Activated CD8-positive, alpha-beta T cell treated with anti-CD3 and anti-CD28 coated beads for 36 hours (primary cell): ENCODE data around the gene FBLN1. TPM values are rescaled to one million over a fixed set of nuclear protein-coding genes. Genes with fewer than 3 reads are reported as not detected.

Experiments
- ATAC-seq: fragments of 200-7000 bp; cut with Tn5 transposase; one replicate; pipeline ENCODE4 v1.10.0; 2021; ENCODE audit warnings: mild to moderate bottlenecking, moderate library complexity
- CTCF ChIA-PET: fragments of 350-600 bp; sonication (Branson Sonifier 250); formaldehyde crosslinking; loops from one replicate; lab custom pipeline; 2021; ENCODE audit warnings: antibody characterized with exemption; lab: Charles Lee
- POLR2A ChIA-PET: fragments of 350-600 bp; sonication (Branson Sonifier 250); formaldehyde crosslinking; loops from one replicate; lab custom pipeline; 2021; ENCODE audit warnings: antibody characterized with exemption; lab: Charles Lee
- DNase-seq: peaks from one replicate; pipeline ENCODE4 v3.0.0-alpha.2; 2020
- H3K27ac Mint-ChIP-seq: one replicate; pipeline ENCODE4 v1.8.0; 2021; ENCODE audit warnings: mild to moderate bottlenecking, mixed read lengths
- H3K27me3 Mint-ChIP-seq: one replicate; pipeline ENCODE4 v1.8.0; 2021; ENCODE audit warnings: mixed read lengths
- H3K36me3 Mint-ChIP-seq: one replicate; pipeline ENCODE4 v1.8.0; 2021; ENCODE audit warnings: low read depth, mixed read lengths
- H3K4me1 Mint-ChIP-seq: one replicate; pipeline ENCODE4 v1.8.0; 2021; ENCODE audit warnings: low read depth, mixed read lengths
- H3K4me3 Mint-ChIP-seq: one replicate; pipeline ENCODE4 v1.8.0; 2021; ENCODE audit warnings: mild to moderate bottlenecking, moderate library complexity, mixed read lengths
- H3K9me3 Mint-ChIP-seq: one replicate; pipeline ENCODE4 v1.8.0; 2021; ENCODE audit warnings: mixed read lengths
- intact Hi-C: fragments of 100-400 bp; cut with micrococcal nuclease; formaldehyde crosslinking; loops from one replicate; pipeline ENCODE4 v1.10.0; 2022
- total RNA-seq, 2 experiments: library from RNA; stranded (reverse); gene quantifications; one replicate each; pipeline ENCODE4 v1.2.3, GENCODE V29; 2021
- TF ChIP-seq, protein P1 (sequence below): fragments of 200-600 bp; IDR thresholded peaks from one replicate; pipeline ENCODE4 v1.8.0; 2022; ENCODE audit warnings: antibody characterized with exemption, mild to moderate bottlenecking

Gene FBLN1
- total RNA-seq, 2 experiments from 2014 or later = 0.56 TPM; not detected in 1

DNA sequence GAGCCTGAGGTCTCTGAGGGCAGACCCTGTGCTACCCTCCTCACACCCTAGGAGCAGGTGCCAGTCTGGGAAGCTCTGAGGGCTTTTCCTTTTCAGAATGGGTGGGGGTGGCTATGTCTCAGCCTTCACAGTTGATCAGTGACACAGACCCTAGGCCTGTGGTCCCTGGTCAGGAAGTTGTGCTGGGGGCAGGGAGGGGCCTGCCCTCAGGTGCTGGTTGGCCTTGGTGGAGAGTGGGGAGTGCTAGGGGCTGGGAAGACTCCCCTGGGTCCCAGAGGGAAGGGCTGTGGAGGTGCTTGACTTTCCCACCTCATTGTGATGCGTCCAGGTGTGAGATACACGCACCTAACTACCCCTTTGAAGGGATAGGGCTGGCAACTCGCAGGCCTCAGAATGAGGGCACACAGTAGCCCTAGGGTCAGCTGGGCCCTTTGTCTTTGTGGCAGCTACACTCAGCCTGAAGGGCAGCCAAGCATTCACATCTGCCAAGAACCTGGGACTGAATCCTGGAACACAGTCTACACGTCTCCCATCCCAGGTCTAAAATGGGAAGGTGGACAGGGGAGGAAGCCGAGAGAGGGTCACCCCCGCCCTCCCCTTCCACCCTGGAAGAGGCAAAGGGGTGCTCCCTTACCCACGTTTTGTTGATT is 137.7 kb downstream of the FBLN1 start:
- peaks cover 11% of the 10 kb centered on the region for H3K4me1 Mint-ChIP-seq
- H3K4me3 Mint-ChIP-seq = no peak overlapping the region
- ATAC-seq (no peak), DNase-seq (no peak)
- no peaks in the 10 kb centered on the region for H3K36me3 Mint-ChIP-seq
- POLR2A ChIA-PET = no interaction called here
- TF ChIP-seq, protein P1, sequence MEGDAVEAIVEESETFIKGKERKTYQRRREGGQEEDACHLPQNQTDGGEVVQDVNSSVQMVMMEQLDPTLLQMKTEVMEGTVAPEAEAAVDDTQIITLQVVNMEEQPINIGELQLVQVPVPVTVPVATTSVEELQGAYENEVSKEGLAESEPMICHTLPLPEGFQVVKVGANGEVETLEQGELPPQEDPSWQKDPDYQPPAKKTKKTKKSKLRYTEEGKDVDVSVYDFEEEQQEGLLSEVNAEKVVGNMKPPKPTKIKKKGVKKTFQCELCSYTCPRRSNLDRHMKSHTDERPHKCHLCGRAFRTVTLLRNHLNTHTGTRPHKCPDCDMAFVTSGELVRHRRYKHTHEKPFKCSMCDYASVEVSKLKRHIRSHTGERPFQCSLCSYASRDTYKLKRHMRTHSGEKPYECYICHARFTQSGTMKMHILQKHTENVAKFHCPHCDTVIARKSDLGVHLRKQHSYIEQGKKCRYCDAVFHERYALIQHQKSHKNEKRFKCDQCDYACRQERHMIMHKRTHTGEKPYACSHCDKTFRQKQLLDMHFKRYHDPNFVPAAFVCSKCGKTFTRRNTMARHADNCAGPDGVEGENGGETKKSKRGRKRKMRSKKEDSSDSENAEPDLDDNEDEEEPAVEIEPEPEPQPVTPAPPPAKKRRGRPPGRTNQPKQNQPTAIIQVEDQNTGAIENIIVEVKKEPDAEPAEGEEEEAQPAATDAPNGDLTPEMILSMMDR = no peak
- no peaks in the 10 kb centered on the region for H3K9me3 Mint-ChIP-seq
- CTCF ChIA-PET = interaction anchor here (0.5 kb wide), 1 partner anchor 815 kb away, joined by 3 read pairs; no protein-coding TSS in a partner anchor
- intact Hi-C loops = no loop called here
- no peak overlapping the region for H3K27ac Mint-ChIP-seq
- peaks cover 27% of the 10 kb centered on the region for H3K27me3 Mint-ChIP-seq

DNA sequence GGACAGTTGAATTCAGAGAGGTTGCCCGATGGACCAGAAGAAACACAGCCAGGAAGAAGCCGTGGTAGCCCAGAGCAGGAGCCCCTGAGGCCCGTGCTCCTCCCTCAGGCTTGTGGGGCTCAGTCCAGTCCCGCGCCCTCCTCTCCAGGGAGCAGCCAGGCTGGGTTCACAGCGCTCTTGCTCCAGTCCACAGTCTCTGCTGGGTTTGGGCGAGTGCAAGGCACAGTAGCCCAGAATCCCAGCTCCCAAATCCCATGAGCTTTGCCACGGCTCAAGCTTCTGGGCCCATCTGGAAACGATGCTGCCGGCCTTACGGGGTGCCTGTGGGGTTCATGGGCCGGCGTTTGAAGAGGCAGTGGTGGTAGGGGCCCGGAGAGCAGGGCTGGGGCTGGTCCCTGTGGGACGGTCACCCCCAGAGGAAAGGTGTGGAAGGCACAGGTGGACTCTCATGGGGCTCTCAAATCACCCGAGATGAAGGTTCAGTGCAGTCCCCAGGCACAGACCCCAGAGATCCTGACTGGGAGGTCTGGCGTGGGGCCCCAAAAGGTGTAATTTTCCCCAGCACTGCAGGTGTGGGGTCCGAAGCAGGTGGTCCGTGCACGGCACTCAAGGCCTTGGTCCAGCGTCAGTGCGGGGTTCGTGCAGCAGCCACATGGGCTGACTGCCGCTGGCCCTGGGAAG is 138.4 kb downstream of the FBLN1 start:
- intact Hi-C loops = no loop called here
- TF ChIP-seq, protein P1 = no peak
- CTCF ChIA-PET = interaction anchor here (0.5 kb wide), 1 partner anchor 816 kb away, joined by 3 read pairs; no protein-coding TSS in a partner anchor

DNA sequence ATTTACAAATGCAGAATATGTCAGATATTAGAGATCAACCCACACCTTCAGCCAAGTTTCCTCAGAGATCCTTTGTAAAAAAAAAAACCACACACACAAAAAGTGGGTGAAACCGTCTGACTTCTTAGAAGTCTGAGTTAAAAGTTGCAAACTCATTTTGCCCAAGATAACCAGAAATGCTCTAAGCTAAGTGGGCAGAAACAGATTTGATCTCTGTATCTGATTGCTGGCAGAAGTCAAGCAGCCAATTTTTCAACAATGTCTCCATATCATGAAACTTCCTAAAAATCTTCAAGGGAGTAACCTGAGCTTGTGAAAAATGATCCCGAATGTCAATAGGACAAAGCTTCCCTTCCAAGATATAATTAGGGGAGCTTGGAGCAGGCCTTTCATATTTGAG is 140.3 kb downstream of the FBLN1 start:
- DNase-seq (no peak), ATAC-seq (no peak)
- TF ChIP-seq, protein P1 = no peak
- H3K4me1 Mint-ChIP-seq = peaks cover 16% of the 10 kb centered on the region
- CTCF ChIA-PET = interaction anchor here (4.5 kb wide), 1 partner anchor 221 kb away, joined by 22 read pairs; no protein-coding TSS in a partner anchor
- H3K27ac Mint-ChIP-seq = no peak overlapping the region
- H3K27me3 Mint-ChIP-seq = peaks cover 29% of the 10 kb centered on the region
- POLR2A ChIA-PET = no interaction called here
- intact Hi-C loops = no loop called here
- no peaks in the 10 kb centered on the region for H3K9me3 Mint-ChIP-seq
- no peak overlapping the region for H3K4me3 Mint-ChIP-seq
- H3K36me3 Mint-ChIP-seq = no peaks in the 10 kb centered on the region

More for the DNA sequence above, 138.4 kb downstream of the FBLN1 start:
- Mint-ChIP-seq H3K36me3 (no peaks in the 10 kb centered on the region), H3K27ac (no peak overlapping the region), H3K4me1 (peaks cover 15% of the 10 kb centered on the region), H3K27me3 (peaks cover 27% of the 10 kb centered on the region), H3K4me3 (no peak overlapping the region), H3K9me3 (no peaks in the 10 kb centered on the region)
- DNase-seq (no peak), ATAC-seq (no peak)
- POLR2A ChIA-PET = no interaction called here

DNA sequence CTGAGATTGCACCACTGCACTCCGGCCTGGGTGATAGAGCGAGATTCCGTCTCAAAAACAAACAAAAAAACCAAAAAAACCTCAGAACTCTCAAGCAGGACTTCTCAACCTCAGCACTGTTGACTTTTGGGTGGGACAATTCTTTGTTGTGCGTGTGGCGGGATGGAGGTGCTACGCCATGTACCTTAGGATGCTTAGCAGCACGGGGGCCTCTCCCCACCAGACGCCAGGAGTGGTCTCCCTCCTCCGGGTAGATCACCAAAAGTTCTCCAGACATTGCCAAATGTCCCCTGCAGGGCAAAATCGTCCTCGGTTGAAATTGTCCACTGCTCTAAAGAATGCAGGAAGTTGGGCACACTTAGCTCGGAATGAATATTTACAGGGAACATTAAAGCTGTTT is 142.0 kb downstream of the FBLN1 start:
- POLR2A ChIA-PET = no interaction called here
- CTCF ChIA-PET = interaction anchor here (0.6 to 4.5 kb wide), 16 partner anchors 10 to 362 kb away, joined by 3 to 22 read pairs (median 4); no protein-coding TSS in a partner anchor
- no peak overlapping the region for H3K27ac Mint-ChIP-seq

More for the DNA sequence above, 142.0 kb downstream of the FBLN1 start:
- Mint-ChIP-seq H3K4me3 (no peak overlapping the region), H3K9me3 (no peaks in the 10 kb centered on the region), H3K27me3 (peaks cover 21% of the 10 kb centered on the region), H3K4me1 (peaks cover 16% of the 10 kb centered on the region), H3K36me3 (no peaks in the 10 kb centered on the region)
- TF ChIP-seq, protein P1 = no peak
- no peak for ATAC-seq
- no peak for DNase-seq
- intact Hi-C loops = no loop called here
